Activated CD8-positive, alpha-beta memory T cell treated with anti-CD3 and anti-CD28 coated beads for 36 hours (primary cell): Measurements from ENCODE around the gene NOB1. TPM values are rescaled to one million over a fixed set of nuclear protein-coding genes. Genes with fewer than 3 reads are reported as not detected.
"Not testable (repeated sequence)": the region's sequence is repeated elsewhere in the genome, so short reads cannot be mapped to it uniquely, and the experiment has no call there.

Experiments used
- CTCF ChIA-PET: fragments of 350-600 bp; sonication (Branson Sonifier 250); formaldehyde crosslinking; loops from one replicate; lab custom pipeline; 2021; ENCODE audit warnings: antibody characterized with exemption; lab: Charles Lee
- POLR2A ChIA-PET: fragments of 350-600 bp; sonication (Branson Sonifier 250); formaldehyde crosslinking; loops from one replicate; lab custom pipeline; 2021; ENCODE audit warnings: antibody characterized with exemption; lab: Charles Lee
- total RNA-seq, 2 experiments: library from RNA; stranded (reverse); gene quantifications; one replicate each; pipeline ENCODE4 v1.2.3, GENCODE V29; 2021

NOB1 gene
- total RNA-seq, 2 experiments from 2014 or later = 127 to 130 TPM

GRCh38 chr16:69763599-69763942, 8.8 kb upstream of the NOB1 start:
- ChIA-PET POLR2A (no interaction called here), CTCF (interaction anchor here (1.8 kb wide), 1 partner anchor 9 kb away, joined by 10 read pairs; the partner anchor contains the start of gene NOB1)

GRCh38 chr16:69762814-69763598, 8.3 kb upstream of the NOB1 start:
- ChIA-PET CTCF (interaction anchor here (0.6 to 1.8 kb wide), 2 partner anchors 9 to 392 kb away, joined by 3 to 10 read pairs; partner anchors contain the start of gene NOB1), POLR2A (interaction anchor here (1.0 to 1.1 kb wide), 2 partner anchors 9 to 10 kb away, joined by 4 to 6 read pairs; no protein-coding TSS in a partner anchor)

- POLR2A ChIA-PET = interaction anchor here (0.7 to 1.1 kb wide), 3 partner anchors 8 to 321 kb away, joined by 4 to 6 read pairs (median 6); no protein-coding TSS in a partner anchor
- CTCF ChIA-PET = interaction anchor here (0.6 to 1.8 kb wide), 4 partner anchors 8 to 391 kb away, joined by 3 to 10 read pairs (median 3); partner anchors contain the start of gene NOB1
Measured at GRCh38 chr16:69761983-69762813, 7.5 kb upstream of the NOB1 start, which contains the start of gene WWP2. TSS of gene WWP2 (plus strand) at chr16:69762332. CDS start at chr16:69787011, 24,679 bp downstream.

GRCh38 chr16:69757375-69757774, 2.6 kb upstream of the NOB1 start:
- CTCF ChIA-PET = not testable (repeated sequence)

DNA sequence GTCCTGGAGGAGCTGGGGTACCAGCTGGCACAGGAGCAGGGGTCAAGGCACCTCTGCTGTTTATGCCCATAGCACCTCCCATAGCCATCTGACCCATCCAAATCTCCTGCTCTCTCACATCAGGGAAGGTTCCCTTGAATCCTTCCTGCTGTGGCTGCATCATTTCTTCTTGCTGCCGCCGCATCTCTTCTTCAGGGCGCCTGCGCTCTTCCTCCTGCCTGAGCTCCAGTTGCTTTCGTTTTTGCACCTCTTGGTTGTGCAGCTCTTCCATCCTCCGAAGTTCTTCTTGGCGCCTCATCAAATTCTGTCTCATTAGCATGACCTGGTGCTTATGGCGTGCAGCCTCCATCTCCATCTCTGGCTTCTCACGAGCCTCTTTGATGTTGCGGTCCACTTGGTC, 2.0 kb upstream of the NOB1 start:
- POLR2A ChIA-PET = no interaction called here
- CTCF ChIA-PET = interaction anchor here (0.6 to 1.2 kb wide), 2 partner anchors 18 to 363 kb away, joined by 4 to 5 read pairs; no protein-coding TSS in a partner anchor

More at GRCh38 chr16:69757375-69757774, 2.6 kb upstream of the NOB1 start:
- POLR2A ChIA-PET = not testable (repeated sequence)

DNA sequence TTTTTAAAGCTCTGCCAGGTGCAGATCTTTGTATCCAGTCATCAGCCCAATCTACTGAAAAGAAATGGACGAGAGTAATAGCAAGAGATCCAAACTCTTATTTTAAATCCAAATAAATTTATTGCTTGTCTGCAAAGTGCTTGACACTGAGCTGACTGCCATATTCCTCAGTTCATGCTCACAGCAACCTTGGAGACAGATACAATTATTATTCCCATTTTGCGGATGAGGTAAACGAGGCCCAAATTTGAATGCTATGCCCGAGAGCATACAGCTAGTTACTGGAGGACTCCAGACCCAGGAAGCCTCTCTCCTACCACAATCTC, 620 bp downstream of the NOB1 start:
- POLR2A ChIA-PET = interaction anchor here (0.6 to 1.5 kb wide), 4 partner anchors 8 to 590 kb away, joined by 3 to 6 read pairs (median 5); partner anchors contain the start of genes NQO1 and WWP2

GRCh38 chr16:69748694-69749345, 5.9 kb downstream of the NOB1 start:
- POLR2A ChIA-PET = interaction anchor here (0.6 kb wide), 1 partner anchor 418 kb away, joined by 7 read pairs; no protein-coding TSS in a partner anchor
- CTCF ChIA-PET = no interaction called here

More for the DNA sequence above, 620 bp downstream of the NOB1 start:
- CTCF ChIA-PET = interaction anchor here (0.6 to 1.9 kb wide), 15 partner anchors 9 to 358 kb away, joined by 3 to 15 read pairs (median 6); partner anchors contain the start of genes NQO1 and WWP2

GRCh38 chr16:69747115-69747514, 7.6 kb downstream of the NOB1 start:
- ChIA-PET CTCF (interaction anchor here (0.7 kb wide), 2 partner anchors 9 to 1237 kb away, joined by 4 to 5 read pairs; no protein-coding TSS in a partner anchor), POLR2A (no interaction called here)

DNA sequence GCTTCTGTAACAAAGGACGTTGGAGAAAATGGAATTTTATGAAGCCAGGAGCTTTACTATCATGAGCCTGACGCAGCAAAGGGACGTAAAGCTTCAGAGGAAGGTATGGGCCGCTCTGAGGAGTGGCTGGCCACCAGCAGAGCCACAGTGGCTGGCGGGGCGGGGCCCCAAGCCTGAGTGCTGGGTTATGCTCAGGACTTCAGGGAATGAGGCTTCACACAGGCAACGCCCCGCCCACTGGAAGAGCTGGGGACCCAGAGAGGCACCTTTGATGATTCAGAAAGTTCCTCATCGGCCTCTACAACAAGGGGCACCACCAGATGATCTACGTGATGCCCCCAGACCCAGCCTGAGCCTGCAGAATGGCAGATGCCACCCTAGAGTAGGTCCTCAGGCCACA, 8.8 kb downstream of the NOB1 start:
- ChIA-PET POLR2A (no interaction called here), CTCF (interaction anchor here (1.0 to 1.2 kb wide), 2 partner anchors 19 to 37 kb away, joined by 3 read pairs; no protein-coding TSS in a partner anchor)

- ChIA-PET POLR2A (no interaction called here), CTCF (interaction anchor here (1.0 to 1.2 kb wide), 2 partner anchors 18 to 37 kb away, joined by 3 read pairs; no protein-coding TSS in a partner anchor)
Measured at GRCh38 chr16:69745232-69745612, 9.5 kb downstream of the NOB1 start.

DNA sequence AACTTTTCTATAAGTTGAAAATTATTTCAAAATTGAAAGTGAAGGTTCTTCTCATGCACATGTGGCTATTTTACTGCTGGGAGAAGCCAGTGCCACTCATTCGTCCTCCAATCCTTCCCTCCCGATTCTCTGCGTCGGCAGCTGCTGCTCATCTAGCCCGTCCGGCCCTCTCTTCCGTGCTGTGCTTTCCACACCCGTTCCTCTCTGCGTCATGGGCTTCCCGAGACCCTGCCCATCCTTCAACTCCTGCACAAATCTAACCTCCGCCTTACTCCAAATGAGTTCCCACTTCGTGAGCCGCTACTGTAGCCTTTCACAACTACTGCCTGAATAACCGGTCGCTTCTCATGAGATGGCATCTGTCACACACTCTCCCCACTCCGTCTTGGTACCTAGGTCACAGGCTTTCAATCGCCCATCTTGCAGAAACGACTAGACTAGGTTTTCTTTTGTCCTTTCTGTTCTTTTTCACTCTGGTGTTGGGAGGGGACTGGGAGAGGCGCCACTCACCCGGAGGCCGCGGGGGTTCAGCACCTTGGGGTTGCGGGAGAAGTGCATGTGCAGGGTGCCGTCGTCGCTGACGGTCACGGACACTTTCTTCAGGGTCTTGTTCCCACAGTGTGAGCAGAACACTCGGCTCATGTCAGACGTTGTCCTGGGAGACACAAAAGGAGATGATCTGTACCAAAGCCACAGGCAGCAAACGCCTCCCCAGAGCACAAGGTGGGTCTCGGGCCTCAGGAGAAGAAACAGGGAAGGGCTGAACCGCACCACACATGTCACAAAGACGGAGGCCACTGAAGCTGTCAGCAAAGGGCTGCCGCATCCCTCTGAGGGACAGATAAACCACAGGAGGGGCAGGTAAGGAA, 10.1 kb downstream of the NOB1 start:
- ChIA-PET CTCF (no interaction called here), POLR2A (no interaction called here)

GRCh38 chr16:69741951-69742904, 12.5 kb downstream of the NOB1 start:
- ChIA-PET POLR2A (no interaction called here), CTCF (interaction anchor here (1.1 to 1.8 kb wide), 2 partner anchors 13 to 46 kb away, joined by 3 to 8 read pairs; partner anchors contain the start of gene NOB1)

DNA sequence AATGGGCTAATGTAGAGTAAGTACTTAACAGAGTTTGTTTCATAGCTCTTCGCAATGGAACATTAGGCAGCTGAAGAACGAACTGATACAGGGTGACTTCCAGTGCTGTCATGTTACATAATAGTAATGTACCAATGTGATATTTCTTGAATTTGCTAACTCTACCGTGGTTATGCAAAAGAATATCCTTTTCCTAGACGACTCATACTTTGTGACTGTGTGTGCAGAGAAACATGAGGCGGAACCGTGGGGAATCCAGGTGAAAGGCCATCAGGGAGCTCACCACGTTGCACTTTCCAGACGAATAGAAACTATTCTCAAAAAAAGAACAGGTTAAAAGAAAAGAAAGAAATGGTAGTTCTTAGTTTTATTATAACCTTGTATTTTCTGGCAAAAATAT, 13.2 kb downstream of the NOB1 start:
- POLR2A ChIA-PET = no interaction called here
- CTCF ChIA-PET = interaction anchor here (1.1 to 1.8 kb wide), 2 partner anchors 13 to 46 kb away, joined by 3 to 8 read pairs; partner anchors contain the start of gene NOB1

- POLR2A ChIA-PET = no interaction called here
Measured at GRCh38 chr16:69732101-69732500, 22.6 kb downstream of the NOB1 start.

GRCh38 chr16:69731280-69731679, 23.4 kb downstream of the NOB1 start:
- CTCF ChIA-PET = interaction anchor here (0.7 kb wide), 1 partner anchor 1851 kb away, joined by 3 read pairs; no protein-coding TSS in a partner anchor
- POLR2A ChIA-PET = not testable (repeated sequence)

More at GRCh38 chr16:69732101-69732500, 22.6 kb downstream of the NOB1 start:
- CTCF ChIA-PET = no interaction called here

DNA sequence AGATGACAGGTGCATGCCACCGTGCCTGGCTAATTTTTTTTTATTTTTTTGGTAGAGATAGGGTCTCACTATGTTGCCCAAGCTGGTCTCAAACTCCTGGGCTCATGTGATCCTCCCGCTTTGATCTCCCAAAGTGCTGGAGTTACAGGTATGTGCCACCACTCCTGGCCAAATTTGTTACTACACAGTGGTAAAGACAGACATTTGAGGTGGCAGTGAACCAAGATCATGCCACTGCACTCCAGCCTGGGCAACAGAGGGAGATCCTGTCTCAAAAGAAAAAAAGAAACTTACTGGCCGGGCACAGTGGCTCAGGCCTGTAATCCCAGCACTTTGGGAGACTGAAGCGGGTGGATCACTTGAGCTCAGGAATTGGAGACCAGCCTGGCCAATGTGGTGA, 25.7 kb downstream of the NOB1 start:
- POLR2A ChIA-PET = not testable (repeated sequence)
- CTCF ChIA-PET = interaction anchor here (0.6 to 1.6 kb wide), 2 partner anchors 55 to 333 kb away, joined by 3 read pairs; no protein-coding TSS in a partner anchor
